Adrenal gland (tissue), 12 donors: Measurements from ENCODE around the gene TSC22D2. TPM values are rescaled to one million over a fixed set of nuclear protein-coding genes. Genes with fewer than 3 reads are reported as not detected.

ENCODE experiments used
- DNase-seq, 7 donors: peaks; one replicate each; pipeline ENCODE4 v3.0.0-alpha.2; 2019 to 2020
- H3K27ac ChIP-seq, 5 donors: fragments of 200-600 bp; sonication (generic) in 4 of 5; 1 replicate in 3 of 5; 2 replicates in 2 of 5; pipeline versions ENCODE4 v1.5.1 to v1.8.0; 2016 to 2020; ENCODE audit warnings: mild to moderate bottlenecking in 1 of 5
- H3K27me3 ChIP-seq: fragments of 200-600 bp; 2 replicates; pipeline ENCODE4 v1.8.0; 2021
- H3K36me3 ChIP-seq, 2 donors: fragments of 200-600 bp; replicated peaks in 1 of 2; 1 replicate in 1 of 2; 2 replicates in 1 of 2; pipeline versions ENCODE4 v1.5.1 to v1.8.0; 2018 to 2022
- H3K4me1 ChIP-seq, 2 donors: fragments of 200-600 bp; replicated peaks in 1 of 2; 1 replicate in 1 of 2; 2 replicates in 1 of 2; pipeline versions ENCODE4 v1.5.1 to v1.8.0; 2018 to 2021
- H3K4me3 ChIP-seq, 4 donors: fragments of 200-600 bp; sonication (generic) in 3 of 4; one replicate each; pipeline ENCODE4 v1.5.1; 2016 to 2018
- H3K9me3 ChIP-seq, 3 donors: fragments of 200-600 bp; sonication (generic) in 1 of 3; replicated peaks in 1 of 3; 1 replicate in 2 of 3; 2 replicates in 1 of 3; pipeline versions ENCODE4 v1.5.1 to v1.8.0; 2016 to 2021
- CTCF ChIP-seq, 6 experiments: fragments of 450-650 bp in 4 of 6; fragments of 200-600 bp in 2 of 6; sonication (generic) in 1 of 6; IDR thresholded peaks; 1 replicate in 5 of 6; 2 replicates in 1 of 6; pipeline versions ENCODE4 v1.5.1 to v1.8.0; 2016 to 2021; ENCODE audit warnings: antibody characterized with exemption in 6 of 6, mild to moderate bottlenecking in 2 of 6, moderate library complexity in 1 of 6
- POLR2A ChIP-seq, 2 donors: fragments of 450-650 bp; IDR thresholded peaks; one replicate each; pipeline ENCODE4 v1.6.1; 2017; ENCODE audit warnings: antibody characterized with exemption in 2 of 2, mild to moderate bottlenecking in 2 of 2, moderate library complexity in 1 of 2
- WGBS, 4 donors: extraction: QIAGEN DNeasy Blood & Tissue Kit in 2 of 4; methylation state at CpG; one replicate each; pipeline versions ENCODE4 v1.1.5 to v1.1.7; 2013 to 2017; 5-methylcytosine and 5-hydroxymethylcytosine counted together
- intact Hi-C, 2 donors: fragments of 100-400 bp; cut with DNase I; formaldehyde crosslinking; loops; one replicate each; pipeline versions ENCODE4 v1.14.1 to v1.15.0; 2022 to 2023
- polyA plus RNA-seq, 3 donors: library from polyadenylated mRNA; stranded (reverse); fragments of 200-250 nt in 2 of 3; fragments of 350-450 nt in 1 of 3; fragmentation: Illumina TruSeq in 1 of 3; extraction: RNeasy Lipid Tissue Mini Kit (QIAGEN cat#74804) in 1 of 3; gene quantifications; one replicate each; pipeline ENCODE4 v1.2.3, GENCODE V29; 2013 to 2014
- total RNA-seq, 9 donors: library from RNA; depleted of rRNA in 4 of 9; stranded (reverse); fragments of >200 nt in 4 of 9; fragments of 120-200 nt in 1 of 9; fragmentation: NEBNext Ultra II Directional in 1 of 9; extraction: Animal tissue kit (Norgen Biotek cat#: 25700) in 1 of 9; gene quantifications; one replicate each; pipeline versions ENCODE4 v1.1.0 to v1.2.4, GENCODE V29; 2013 to 2023
- donor health status: healthy with polysubstance abuse.
- donor health status: Bipolar disorder and iron deficiency.
- donor health status: DM: yes; HTN: yes; CAD: no.
- donor health status: DM: no; HTN: no; CAD: no.
- donor health status: DM: no; HTN: no; CAD: no.
- donor health status: DM: yes; HTN: yes; CAD: no.

The TSC22D2 gene
- total and polyA plus RNA-seq, 12 donors: 8.3 to 22.6 (median 17.6) TPM

GRCh38 chr3:150407051-150407807 is 869 bp upstream of the TSC22D2 start:
- Histone ChIP-seq H3K27ac (peak overlapping the region; percentile 98 to 100 (median 99)), H3K9me3 (no peaks in the 10 kb centered on the region), H3K36me3 (no peaks in the 10 kb centered on the region), H3K4me1 (peaks cover 4 to 20% of the 10 kb centered on the region in 2 donors), H3K4me3 (peak overlapping the region in 3 of 4 donors; percentile 29 to 84 (median 67)), H3K27me3 (no peaks in the 10 kb centered on the region)
- peak in 2 of 7 donors; percentile 36 to 46 for DNase-seq
- TF ChIP-seq POLR2A (IDR thresholded peaks at IDR 0.05) (no peak), CTCF (IDR thresholded peaks at IDR 0.05) (no peak)
- WGBS, 4 donors: 24 to 28% (median 26%) methylated on average over 12 of the region's 12 CpGs
- intact Hi-C loops: no loop called here

GRCh38 chr3:150407808-150408220 is 284 bp upstream of the TSC22D2 start:
- TF ChIP-seq POLR2A (IDR thresholded peaks at IDR 0.05) (no peak), CTCF (IDR thresholded peaks at IDR 0.05) (no peak)
- Histone ChIP-seq H3K9me3 (no peaks in the 10 kb centered on the region), H3K27ac (peak overlapping the region; percentile 98 to 100 (median 99)), H3K36me3 (no peaks in the 10 kb centered on the region), H3K4me3 (peak overlapping the region in 2 of 4 donors; percentile 67 to 84), H3K27me3 (no peaks in the 10 kb centered on the region), H3K4me1 (peaks cover 4 to 25% of the 10 kb centered on the region in 2 donors)
- 0% methylated on average over 13 of the region's 13 CpGs for WGBS, 4 donors
- intact Hi-C loops: no loop called here
- DNase-seq: no peak

- intact Hi-C loops: no loop called here
- no peaks in the 10 kb centered on the region for H3K36me3 ChIP-seq
- peak in 6 of 7 donors; percentile 54 to 74 (median 60) for DNase-seq
- 0 to 1% (median 0%) methylated on average over 12 to 30 of the region's 30 CpGs for WGBS, 4 donors
- H3K9me3 ChIP-seq: no peaks in the 10 kb centered on the region
- H3K4me1 ChIP-seq: peaks cover 17 to 38% of the 10 kb centered on the region in 2 donors
- H3K4me3 ChIP-seq: peak overlapping the region; percentile 63 to 90 (median 76)
- no peaks in the 10 kb centered on the region for H3K27me3 ChIP-seq
- peak overlapping the region; percentile 98 to 100 (median 99) for H3K27ac ChIP-seq
- TF ChIP-seq CTCF (IDR thresholded peaks at IDR 0.05): peak in 1 of 6 experiments; percentile 8
- TF ChIP-seq POLR2A (IDR thresholded peaks at IDR 0.05): no peak
Observed at GRCh38 chr3:150409125-150409511, 1.0 kb downstream of the TSC22D2 start.

- no peaks in the 10 kb centered on the region for H3K27me3 ChIP-seq
- WGBS, 4 donors: 0 to 1% (median 0%) methylated on average over 2 to 72 of the region's 72 CpGs
- TF ChIP-seq CTCF (IDR thresholded peaks at IDR 0.05): peak; percentile 43 to 67 (median 60)
- peak; percentile 40 to 76 for TF ChIP-seq POLR2A (IDR thresholded peaks at IDR 0.05)
- H3K27ac ChIP-seq: peak overlapping the region; percentile 98 to 100 (median 99)
- intact Hi-C loops: loop anchor here in 1 of 2 donors (10.0 kb wide), 1 partner anchor 85 kb away; no protein-coding TSS in a partner anchor
- DNase-seq: peak; percentile 73 to 85 (median 80)
- no peaks in the 10 kb centered on the region for H3K36me3 ChIP-seq
- H3K9me3 ChIP-seq: no peaks in the 10 kb centered on the region
- peaks cover 23 to 44% of the 10 kb centered on the region in 2 donors for H3K4me1 ChIP-seq
- H3K4me3 ChIP-seq: peak overlapping the region; percentile 63 to 90 (median 76)
Observed at GRCh38 chr3:150409512-150410310, 1.6 kb downstream of the TSC22D2 start.
